HG03520 (cell line): ENCODE results near the gene IL18R1.
A peak's percentile ranks its signal among the peaks of the same experiment; 100 is the strongest.

Experiments
- ATAC-seq: cut with Tn5 transposase; IDR thresholded peaks from one replicate; pipeline ENCODE4 v1.9.1; 2021; ENCODE audit warnings: mild to moderate bottlenecking, moderate library complexity; ENCODE audit not compliant: unreplicated experiment

IL18R1 gene

DNA sequence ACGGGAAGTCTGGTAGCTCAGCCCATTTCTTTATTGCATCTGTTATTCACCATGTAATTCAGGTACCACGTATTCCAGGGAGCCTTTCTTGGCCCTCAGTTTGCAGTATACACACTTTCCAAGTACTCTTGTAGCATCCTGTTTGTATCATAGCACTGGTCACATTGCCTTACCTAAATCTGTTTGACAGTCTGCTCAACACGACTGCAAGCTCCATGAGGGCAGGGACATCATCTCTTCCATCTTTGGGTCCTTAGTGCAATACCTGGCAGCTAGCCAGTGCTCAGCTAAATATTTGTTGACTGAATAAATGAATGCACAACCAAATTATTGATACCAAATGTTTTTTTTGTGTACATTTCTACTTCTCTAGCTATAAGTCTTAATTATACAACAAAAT lies 11.2 kb upstream of the IL18R1 start:
- no peak for ATAC-seq

DNA sequence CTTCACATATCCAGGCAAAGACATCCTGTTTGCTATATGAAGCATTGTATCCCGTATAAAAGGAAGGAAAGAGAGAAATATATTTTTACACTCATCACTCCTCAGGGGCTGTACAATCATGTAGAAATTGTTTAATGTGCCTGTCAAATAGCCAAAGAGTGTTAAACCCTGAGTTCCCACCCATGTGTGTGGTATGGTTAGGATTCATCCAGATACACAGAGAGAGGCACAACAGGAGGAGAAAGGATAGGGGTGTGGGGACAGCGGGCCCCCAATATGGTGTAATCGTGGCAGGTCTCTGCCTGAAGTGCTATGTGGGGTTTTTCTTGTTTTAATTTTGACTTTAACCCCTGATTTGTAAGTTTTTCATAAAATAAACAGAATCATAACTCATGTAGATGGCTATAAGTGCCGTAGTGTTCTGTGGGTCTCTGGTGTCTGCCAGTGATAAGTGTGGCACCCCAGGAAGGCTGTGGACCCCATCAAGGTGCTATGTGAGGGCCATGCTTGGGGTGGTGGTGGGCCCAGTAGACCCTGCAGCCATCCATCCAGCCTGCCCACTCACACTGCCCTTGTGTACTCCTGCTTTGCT lies 10.2 kb upstream of the IL18R1 start:
- ATAC-seq = no peak

DNA sequence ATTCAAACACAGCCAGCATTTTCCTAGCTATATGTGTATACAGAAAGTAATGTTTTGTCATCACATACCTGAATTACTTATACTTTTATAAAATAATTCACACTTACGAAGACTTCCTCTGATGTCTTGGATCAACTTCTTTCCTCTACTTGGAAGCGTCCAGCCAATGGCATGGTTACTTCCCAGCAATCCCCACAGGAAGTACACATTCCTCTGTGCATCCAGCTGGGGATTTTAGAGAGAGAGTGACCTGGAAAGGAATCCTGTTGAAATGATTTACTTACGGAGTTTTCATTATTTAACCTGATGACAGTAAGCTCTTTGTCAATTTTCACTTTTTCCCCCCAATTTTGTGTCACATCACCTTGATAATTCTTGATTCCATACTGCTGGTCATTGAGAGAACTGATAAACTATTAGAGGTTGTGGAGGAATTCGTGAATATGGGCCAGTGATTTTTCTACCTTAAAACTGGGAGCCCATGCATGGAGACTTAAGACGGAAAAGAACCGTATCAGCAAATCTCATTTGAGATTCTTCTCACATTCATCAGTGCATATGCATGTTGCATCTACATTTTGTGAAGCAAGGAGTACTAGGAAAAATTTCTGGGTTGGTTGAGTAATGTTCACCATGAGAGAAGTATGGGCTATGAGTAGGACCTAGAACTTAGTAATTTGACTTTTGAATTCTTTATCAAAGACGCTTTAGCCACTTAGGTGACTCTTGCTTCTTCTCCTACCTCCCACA lies 9.0 kb upstream of the IL18R1 start:
- ATAC-seq = no peak

DNA sequence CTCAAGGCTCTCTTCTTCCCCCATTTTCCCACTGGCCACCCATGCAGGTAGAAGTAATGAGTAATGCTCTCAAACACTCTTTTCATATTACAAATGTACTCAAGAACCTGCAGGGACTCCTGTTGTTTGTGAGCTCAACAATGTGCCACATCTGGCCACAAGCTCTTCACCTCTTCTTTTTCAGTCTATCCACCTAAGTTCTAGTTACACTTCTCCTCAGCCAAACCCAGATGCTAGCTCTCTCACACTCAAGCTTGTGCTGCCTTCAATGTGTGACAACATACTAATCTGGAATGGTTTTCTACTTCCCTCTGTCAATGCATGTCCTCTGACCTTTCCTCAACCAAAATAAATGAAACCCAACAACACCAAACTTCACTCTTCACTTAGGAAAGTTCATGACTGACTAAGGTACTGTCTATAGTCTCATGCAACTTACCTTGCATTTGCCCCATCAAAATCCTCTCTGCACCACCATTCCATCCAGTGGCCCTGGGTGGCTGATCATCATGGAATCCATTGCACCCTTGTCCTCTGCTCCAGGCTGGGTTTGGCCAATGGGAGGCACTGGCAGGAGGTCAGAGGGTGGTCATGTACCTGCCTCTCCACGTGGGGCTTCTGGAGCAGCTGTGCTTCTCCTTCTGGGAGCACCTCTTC lies 5.3 kb upstream of the IL18R1 start:
- no peak for ATAC-seq

DNA sequence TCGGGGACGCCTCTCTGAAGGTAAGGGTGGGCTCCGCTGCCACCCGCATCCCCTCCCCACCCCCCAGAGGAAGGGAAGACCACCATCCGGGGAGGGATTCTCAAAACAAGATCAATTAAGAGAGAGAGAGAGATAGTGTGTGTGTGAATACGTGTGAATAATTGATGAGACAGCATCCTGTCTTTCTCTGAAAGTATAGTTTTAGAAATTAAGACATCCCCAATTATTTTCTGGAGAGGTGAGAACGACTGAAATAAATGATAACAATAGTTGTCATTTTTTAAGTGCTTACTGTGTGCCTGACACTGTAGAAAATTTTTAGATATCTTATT lies 751 bp downstream of the IL18R1 start:
- no peak for ATAC-seq

DNA sequence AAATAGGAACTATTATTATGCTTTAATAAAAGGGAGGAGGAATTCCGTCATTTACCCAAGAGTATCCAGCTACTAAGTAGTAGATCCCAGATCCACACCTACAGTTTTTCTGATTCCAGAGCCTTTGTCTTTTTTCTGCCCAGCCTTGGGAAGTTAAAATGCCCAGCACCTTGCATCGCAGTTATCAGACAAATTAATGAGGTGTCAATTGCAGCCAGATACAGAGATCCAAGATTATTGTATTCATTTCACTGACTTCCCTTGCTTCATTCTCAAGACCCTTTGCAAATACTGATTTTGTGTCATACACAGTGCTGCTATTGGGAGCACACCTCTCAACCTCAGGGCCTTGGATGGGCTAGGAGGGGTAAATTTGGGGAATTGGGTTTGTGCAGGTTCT lies 1.1 kb downstream of the IL18R1 start:
- no peak for ATAC-seq

DNA sequence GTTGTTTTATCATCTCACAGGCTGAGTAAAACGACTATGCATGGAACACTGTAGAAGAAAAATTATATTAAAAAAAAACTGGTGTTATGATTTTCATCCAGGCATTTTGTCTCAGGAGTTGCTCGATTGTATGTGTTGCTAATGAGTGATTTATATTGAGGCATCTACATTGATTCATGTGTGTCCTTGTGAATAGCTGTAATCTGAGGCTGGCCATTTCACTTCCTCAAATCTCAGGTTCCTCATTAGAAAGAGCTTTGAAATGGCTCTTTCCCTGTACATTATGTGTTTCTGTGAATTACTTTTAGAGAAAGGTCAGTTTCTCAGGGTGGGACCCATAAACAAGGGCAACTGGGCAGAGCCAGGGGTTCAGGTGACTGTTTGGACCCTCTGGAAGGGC lies 2.3 kb downstream of the IL18R1 start:
- no peak for ATAC-seq

DNA sequence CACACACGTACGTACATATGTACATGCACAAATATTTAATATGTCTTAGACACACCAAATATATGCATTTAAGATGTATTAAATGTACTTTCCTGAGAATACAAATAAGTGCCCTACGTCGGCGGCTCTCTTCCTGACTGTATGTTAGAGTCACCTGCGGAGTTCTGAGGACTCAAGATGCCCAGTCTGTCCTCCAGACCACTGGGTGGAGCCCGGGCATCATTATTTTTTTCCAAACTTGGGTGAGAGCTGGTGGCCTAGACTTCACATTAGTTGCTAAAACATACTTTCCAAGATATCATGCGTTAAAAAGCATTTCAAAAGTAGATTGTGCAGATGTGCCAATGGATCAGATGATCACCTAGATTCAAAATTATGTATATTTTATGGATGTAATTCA lies 2.9 kb downstream of the IL18R1 start:
- ATAC-seq = no peak

DNA sequence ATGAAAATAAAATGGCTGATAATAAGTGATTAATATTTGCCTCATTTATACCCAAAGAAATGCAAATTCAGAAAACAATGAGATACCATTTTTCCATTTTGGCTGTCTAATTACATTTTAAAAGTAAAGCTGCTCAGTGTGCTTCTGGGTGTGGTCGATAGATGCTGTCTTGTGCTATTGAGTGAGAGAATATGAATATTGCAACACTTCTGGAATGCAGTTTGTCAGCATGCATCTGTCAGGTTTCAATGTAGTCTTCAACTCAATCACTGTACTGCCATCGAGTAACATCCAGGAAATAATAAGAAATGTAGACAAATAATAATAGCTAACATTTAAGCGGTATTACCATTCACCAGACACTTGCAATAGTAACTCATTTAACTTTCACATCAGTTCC lies 3.9 kb downstream of the IL18R1 start:
- ATAC-seq = no peak

DNA sequence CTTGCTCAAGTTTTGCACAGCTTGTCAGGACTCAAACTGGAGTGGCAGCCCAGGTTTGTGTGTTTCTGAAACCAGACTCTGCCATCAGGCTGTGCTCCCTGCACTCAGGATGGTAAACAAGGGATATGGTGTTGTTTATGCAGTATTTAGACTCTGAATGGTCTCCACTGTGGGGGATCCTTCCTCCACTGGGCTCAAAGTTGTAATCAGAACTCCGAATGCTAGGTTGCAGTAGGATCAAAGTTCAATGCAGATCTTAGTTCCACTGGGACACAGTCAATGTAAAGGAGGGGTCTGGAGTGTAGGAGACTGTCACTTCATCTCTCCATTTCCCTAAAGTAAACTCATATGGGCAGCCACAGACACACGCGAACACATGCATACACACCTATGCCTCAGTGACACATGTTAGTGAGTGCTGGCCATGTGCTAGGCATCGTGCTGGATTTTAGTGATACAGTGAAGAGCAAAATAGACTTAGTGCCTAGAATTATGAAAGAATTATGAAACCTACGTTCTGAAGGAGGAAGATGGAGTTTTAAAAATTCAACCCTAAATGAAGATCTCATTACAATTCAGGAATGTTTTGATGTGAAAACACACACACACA lies 6.1 kb downstream of the IL18R1 start:
- ATAC-seq = no peak

DNA sequence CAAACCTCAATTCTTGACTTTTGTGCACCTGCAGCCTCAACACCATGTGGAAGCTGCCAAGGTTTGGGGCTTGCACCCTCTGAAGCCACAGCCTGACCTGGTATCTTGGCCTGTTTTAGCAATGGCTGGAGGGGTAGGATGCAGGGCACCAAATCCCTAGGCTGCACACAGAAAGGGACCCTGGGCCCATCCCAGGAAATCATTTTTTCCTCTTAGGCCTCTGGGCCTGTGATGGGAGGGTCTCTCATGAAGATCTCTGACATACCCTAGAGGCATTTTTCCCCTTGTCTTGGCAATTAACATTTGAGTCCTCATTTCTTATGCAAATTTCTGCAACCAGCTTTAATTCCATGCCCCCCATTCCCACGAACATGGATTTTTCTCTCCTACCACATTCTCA lies 10.2 kb downstream of the IL18R1 start:
- ATAC-seq = no peak

DNA sequence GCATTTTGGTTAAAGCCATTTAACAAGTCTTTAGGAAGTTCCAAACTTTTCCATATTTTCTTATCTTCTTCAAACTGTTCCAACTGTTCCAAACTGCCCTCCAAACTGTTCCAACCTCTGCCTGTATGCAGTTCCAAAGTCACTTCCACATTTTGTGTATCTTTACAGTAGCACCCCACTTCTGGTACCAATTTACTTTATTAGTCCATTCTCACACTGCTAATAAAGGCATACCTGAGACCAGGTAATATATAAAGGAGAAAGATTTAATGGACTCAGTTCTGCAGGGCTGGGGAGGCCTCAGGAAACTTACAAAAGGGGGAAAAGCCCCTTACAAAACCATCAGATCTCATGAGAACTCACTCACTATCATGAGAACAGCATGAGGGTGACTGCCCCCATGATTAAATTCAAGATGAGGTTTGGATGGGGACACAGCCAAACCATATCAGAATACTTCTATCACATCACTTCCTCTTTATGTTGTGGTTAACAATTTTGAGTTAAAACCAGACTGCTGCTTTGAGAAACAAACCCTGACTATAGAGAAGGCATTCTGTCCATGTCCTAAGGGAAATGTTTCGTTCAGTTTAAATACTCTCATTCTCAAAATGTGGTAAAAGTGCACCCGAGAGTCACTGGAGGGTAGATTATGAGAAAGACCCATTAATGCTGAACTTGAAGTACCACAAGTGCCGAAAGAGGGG lies 11.0 kb downstream of the IL18R1 start:
- ATAC-seq = peak; percentile 52

DNA sequence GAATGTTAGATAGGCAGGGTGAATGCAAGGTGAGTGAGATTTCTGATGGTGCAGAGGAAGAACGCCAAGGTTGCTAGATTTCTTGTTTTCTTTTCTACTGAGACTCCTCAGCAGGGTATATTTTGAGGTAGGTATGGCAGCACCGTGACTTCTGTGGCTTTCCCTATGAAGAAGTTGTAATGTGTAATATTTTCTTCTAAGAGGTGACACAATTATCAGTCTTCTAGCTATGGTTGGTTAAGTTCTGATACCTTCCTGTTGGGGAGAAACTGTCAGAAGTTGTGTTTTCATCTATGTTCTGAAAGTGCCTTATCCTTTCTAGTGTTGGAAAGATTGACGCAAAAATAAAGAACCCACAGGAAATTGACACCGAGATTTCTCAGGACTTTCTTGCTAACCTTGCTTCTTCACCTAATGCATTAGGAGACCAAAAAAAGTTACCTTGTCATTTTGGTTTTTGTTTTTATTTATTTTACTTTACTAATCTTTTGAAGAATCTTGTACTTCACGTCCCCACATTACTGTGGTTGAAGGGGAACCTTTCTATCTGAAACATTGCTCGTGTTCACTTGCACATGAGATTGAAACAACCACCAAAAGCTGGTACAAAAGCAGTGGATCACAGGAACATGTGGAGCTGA lies 11.9 kb downstream of the IL18R1 start:
- ATAC-seq = peak; percentile 62

DNA sequence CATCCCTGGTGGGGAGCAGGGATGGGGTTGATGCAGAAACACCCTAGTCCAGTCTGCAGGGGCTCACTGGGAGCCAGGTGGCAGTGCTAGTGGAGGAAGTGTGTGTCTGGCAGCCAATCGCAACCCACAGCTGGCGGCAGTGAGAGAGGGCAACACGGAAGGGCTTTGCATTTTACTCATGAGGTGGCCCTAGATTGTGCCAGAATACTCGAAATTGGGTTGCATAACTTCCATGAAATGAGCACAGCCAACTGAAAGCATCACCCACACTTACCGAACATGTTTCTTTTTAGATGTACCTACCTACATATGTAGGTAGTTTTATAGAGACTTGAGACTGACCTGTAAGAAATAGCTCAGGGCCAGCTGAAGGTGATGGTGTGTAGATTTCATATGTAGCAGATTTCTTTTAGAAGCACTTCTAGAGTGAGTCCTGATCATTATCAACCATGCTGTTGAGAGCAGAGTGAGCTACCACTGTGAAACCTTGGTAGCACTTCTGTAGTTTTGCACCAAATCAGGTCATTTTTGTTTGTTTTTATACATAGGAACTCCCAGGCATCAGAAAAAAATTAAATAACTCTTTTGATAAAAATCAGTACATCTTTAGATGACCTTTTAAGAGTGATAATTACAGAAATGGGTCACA lies 13.0 kb downstream of the IL18R1 start:
- ATAC-seq = no peak

DNA sequence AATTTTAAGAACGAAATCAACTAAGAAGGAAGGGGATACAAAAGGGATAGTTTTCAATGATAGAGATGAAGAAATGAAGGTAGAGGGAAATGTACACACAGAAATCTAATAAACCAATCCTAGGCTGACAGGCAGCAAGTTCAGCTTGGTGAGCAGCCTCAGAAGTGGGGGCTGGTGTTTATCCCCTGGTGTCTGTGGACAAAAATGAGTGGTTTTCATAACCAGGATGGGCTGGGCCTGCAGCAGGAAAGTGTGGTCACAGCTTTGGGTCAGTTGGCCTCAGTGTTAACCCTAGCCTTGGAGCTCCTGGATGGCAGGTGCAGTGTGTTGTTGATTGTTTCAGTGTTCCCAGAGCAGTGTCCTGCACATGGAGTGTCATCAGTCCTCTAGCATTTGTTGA lies 14.3 kb downstream of the IL18R1 start:
- no peak for ATAC-seq

DNA sequence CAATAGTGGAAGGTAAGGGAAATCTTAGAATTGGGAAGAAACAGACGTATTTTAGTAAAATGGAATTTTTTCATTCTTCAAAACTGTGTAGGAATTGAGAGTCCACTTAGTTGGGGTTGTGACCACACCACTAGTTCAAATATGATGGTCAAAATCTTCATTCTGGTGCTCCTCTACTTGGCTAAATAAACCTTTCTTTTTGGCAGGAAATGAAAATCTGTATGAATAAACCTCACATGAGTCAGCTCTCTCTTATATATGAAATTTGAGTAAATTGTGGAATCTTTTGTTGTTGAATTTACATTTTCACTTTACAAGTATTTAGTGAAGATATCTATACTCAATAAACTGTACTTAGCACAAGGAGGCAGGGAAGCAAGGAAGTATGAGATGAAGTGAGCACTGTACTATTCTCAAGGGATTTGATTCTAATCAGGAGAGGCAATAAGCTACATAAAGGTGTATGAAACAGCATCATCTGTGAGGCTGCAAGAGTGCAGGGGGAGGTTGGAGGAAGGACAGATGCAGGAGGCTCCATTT lies 20.5 kb downstream of the IL18R1 start:
- no peak for ATAC-seq

DNA sequence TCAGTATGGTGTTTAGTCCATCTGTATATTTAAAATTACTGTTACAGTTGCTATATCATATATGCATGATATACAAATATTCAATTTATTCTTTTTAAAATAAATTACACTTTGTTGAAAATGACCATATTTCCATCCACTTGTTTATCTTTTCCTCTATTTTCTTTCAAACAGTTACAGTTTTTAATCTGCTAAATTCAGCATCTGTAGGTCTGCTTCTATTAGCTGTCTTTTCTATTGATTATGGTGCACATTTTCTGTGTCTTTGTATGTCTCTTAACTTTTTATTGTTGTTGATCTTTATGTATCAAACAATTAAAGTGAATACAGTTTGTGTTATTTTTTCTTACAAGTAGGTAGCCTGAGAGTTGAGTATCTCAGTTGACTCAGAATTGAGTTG lies 28.1 kb downstream of the IL18R1 start:
- ATAC-seq = no peak

DNA sequence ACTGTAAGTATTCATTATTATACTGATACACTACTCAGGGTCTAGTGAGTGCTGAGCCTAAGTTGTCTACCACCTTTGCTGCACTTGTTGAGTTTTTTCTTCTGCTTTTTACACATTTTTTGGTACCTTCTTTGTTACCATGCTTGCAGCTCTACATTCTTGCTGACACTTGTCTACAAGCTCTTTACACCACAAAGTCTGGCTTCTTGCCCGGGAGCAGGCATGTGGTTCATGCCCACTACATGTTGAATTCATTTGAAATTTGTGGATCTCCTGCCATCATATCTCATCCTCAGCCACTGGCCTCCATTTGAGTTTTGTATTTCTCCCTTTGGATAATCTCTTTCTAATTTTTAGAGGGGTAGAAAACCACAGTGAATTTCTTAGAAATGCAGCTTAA lies 29.9 kb downstream of the IL18R1 start:
- no peak for ATAC-seq

DNA sequence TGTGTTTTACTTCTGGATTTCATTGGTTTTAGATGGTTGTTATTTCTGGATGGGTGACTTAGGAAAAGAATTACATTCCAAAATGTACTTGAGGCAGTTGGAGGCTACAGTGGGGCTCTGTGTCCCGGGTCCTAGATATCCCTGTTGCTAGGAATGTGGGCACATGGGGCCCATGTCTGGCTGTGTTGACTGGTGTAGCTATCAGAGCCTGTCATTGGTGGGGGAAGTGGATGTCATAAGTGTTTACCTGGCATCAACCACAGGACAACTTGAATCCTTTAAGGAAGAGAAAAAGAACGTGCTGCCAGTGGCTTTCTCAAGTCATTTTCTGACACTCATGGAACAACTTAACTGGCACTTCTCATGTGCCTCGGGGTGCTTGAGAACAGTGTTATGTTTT lies 30.4 kb downstream of the IL18R1 start:
- no peak for ATAC-seq

DNA sequence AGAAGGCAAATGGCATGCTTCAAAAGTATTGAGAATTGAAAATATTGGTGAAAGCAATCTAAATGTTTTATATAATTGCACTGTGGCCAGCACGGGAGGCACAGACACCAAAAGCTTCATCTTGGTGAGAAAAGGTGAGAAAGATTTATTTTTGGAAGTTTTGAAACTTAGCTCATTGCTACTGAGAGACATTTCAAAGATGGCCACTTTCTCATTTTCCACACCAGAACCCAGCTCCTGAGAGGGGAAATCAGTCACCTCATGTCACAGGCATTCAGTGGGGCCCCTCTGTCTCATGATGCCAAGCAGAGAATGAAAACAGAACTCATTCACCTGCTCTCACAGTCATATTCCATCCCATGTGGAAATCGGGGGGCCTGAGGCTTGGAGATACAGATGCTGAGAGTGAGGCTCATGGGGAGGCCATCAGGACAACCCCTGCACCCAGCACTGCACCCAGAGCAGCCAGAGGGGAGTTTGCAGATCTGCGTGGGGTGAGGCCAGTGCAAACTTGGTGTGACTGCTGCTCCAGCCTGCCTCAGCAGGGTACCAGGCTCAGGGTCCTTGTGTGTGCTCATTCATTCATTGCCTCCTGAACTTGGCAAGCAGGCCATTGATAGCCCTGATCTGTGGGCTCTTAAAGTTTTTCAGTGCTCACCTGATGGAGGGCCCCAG lies 31.4 kb downstream of the IL18R1 start:
- ATAC-seq = no peak
